ENCODE data around the gene GOLGA8A. TPM values are rescaled to one million over a fixed set of nuclear protein-coding genes. Genes with fewer than 3 reads are reported as not detected.
"Not testable (repeated sequence)": the region's sequence is repeated elsewhere in the genome, so short reads cannot be mapped to it uniquely, and the experiment has no call there.

Gene GOLGA8A
- total RNA-seq, 4 donors from 2014 or later: 0.85 to 7.0 (median 3.1) TPM

GRCh38 chr15:34436126-34436955 is 1.3 kb downstream of the GOLGA8A start:
- H3K27me3 ChIP-seq: no peaks in the 10 kb centered on the region
- no peaks in the 10 kb centered on the region for H3K4me1 ChIP-seq
- intact Hi-C loops (cut with DNase I; ENCODE audit: low total_unique reads) (loop anchor here (10.0 kb wide), 1 partner anchor 148 kb away; the partner anchor contains the start of gene GOLGA8B), in situ Hi-C loops (cut with MboI; ENCODE audit: low sequenced_read_pairs in 4 of 4) (no loop called here)
- ATAC-seq: peak in 1 of 2 donors; percentile 10
- H3K27ac ChIP-seq: peak overlapping the region in 2 of 4 donors; percentile 34
- no peak for DNase-seq
- H3K9me3 ChIP-seq: no peaks in the 10 kb centered on the region
- no peaks in the 10 kb centered on the region for H3K36me3 ChIP-seq
- no peak for TF ChIP-seq CTCF (IDR thresholded peaks at IDR 0.05 in 4 of 5, conservative IDR thresholded peaks at IDR 0.05 in 1 of 5)
- no peak for TF ChIP-seq POLR2A (IDR thresholded peaks at IDR 0.05)
- H3K4me3 ChIP-seq: peak overlapping the region; percentile 53 to 78 (median 58)

- DNase-seq: no peak
- in situ Hi-C loops (cut with MboI; ENCODE audit: low sequenced_read_pairs in 4 of 4): no loop called here
- no peak overlapping the region for H3K4me3 ChIP-seq
- TF ChIP-seq CTCF (IDR thresholded peaks at IDR 0.05 in 4 of 5, conservative IDR thresholded peaks at IDR 0.05 in 1 of 5) (no peak), POLR2A (IDR thresholded peaks at IDR 0.05) (no peak)
- H3K27ac ChIP-seq: no peak overlapping the region
- ATAC-seq: no peak
- H3K9me3 ChIP-seq: no peaks in the 10 kb centered on the region
- intact Hi-C loops (cut with DNase I; ENCODE audit: low total_unique reads): loop anchor here (10.0 kb wide), 1 partner anchor 149 kb away; the partner anchor contains the start of gene GOLGA8B
- H3K36me3 ChIP-seq: no peaks in the 10 kb centered on the region
- no peaks in the 10 kb centered on the region for H3K4me1 ChIP-seq
- no peaks in the 10 kb centered on the region for H3K27me3 ChIP-seq
Measured at GRCh38 chr15:34435658-34436057, 1.9 kb downstream of the GOLGA8A start.

- intact Hi-C loops (cut with DNase I; ENCODE audit: low total_unique reads): loop anchor here (10.0 kb wide), 1 partner anchor 150 kb away; the partner anchor contains the start of gene GOLGA8B
- in situ Hi-C loops (cut with MboI; ENCODE audit: low sequenced_read_pairs in 4 of 4): no loop called here
Measured at GRCh38 chr15:34434627-34435305, 2.8 kb downstream of the GOLGA8A start.

GRCh38 chr15:34433956-34434626 is 3.5 kb downstream of the GOLGA8A start:
- H3K9me3 ChIP-seq; in situ Hi-C loops (cut with MboI; ENCODE audit: low sequenced_read_pairs in 4 of 4); DNase-seq; H3K36me3 ChIP-seq; H3K4me3 ChIP-seq; H3K27ac ChIP-seq; H3K4me1 ChIP-seq; ATAC-seq; H3K27me3 ChIP-seq: not testable (repeated sequence)
- intact Hi-C loops (cut with DNase I; ENCODE audit: low total_unique reads): loop anchor here (10.0 kb wide), 1 partner anchor 151 kb away; the partner anchor contains the start of gene GOLGA8B

More at GRCh38 chr15:34434627-34435305, 2.8 kb downstream of the GOLGA8A start:
- H3K27me3 ChIP-seq: no peaks in the 10 kb centered on the region
- no peak overlapping the region for H3K4me3 ChIP-seq
- TF ChIP-seq CTCF (IDR thresholded peaks at IDR 0.05 in 4 of 5, conservative IDR thresholded peaks at IDR 0.05 in 1 of 5): no peak
- no peak for TF ChIP-seq POLR2A (IDR thresholded peaks at IDR 0.05)
- DNase-seq (no peak), ATAC-seq (no peak)
- no peaks in the 10 kb centered on the region for H3K9me3 ChIP-seq
- no peaks in the 10 kb centered on the region for H3K4me1 ChIP-seq
- no peak overlapping the region for H3K27ac ChIP-seq
- no peaks in the 10 kb centered on the region for H3K36me3 ChIP-seq

GRCh38 chr15:34430642-34431041 is 7.0 kb downstream of the GOLGA8A start:
- intact Hi-C loops (cut with DNase I; ENCODE audit: low total_unique reads): loop anchor here (10.0 kb wide), 1 partner anchor 154 kb away; the partner anchor contains the start of gene GOLGA8B
- H3K4me1 ChIP-seq; H3K9me3 ChIP-seq; H3K36me3 ChIP-seq; in situ Hi-C loops (cut with MboI; ENCODE audit: low sequenced_read_pairs in 4 of 4); H3K27me3 ChIP-seq; H3K27ac ChIP-seq; H3K4me3 ChIP-seq: not testable (repeated sequence)
- DNase-seq (peak in 1 of 2 donors; percentile 30), ATAC-seq (peak in 1 of 2 donors; percentile 62)

- H3K9me3 ChIP-seq; H3K4me1 ChIP-seq; intact Hi-C loops (cut with DNase I; ENCODE audit: low total_unique reads); DNase-seq; H3K27me3 ChIP-seq; in situ Hi-C loops (cut with MboI; ENCODE audit: low sequenced_read_pairs in 4 of 4); H3K36me3 ChIP-seq; H3K4me3 ChIP-seq; ATAC-seq; H3K27ac ChIP-seq: not testable (repeated sequence)
Measured at GRCh38 chr15:34423425-34424090, 14.1 kb downstream of the GOLGA8A start.

- ATAC-seq; in situ Hi-C loops (cut with MboI; ENCODE audit: low sequenced_read_pairs in 4 of 4); intact Hi-C loops (cut with DNase I; ENCODE audit: low total_unique reads): not testable (repeated sequence)
Measured at GRCh38 chr15:34420953-34421352, 16.7 kb downstream of the GOLGA8A start.

More at GRCh38 chr15:34420953-34421352, 16.7 kb downstream of the GOLGA8A start:
- H3K4me3 ChIP-seq, H3K27ac ChIP-seq, H3K27me3 ChIP-seq, H3K4me1 ChIP-seq, H3K9me3 ChIP-seq, DNase-seq, H3K36me3 ChIP-seq: not testable (repeated sequence)
